DMS79 treated with DMSO at 0.1 percent for 48 hours (cell line): ENCODE data around the gene GALNTL6.

ENCODE experiments used
- DNase-seq: peaks from one replicate; lab custom pipeline; 2025; lab: John Stamatoyannopoulos, UW

The GALNTL6 gene

GRCh38 chr4:172207258-172207657, 394.1 kb downstream of the GALNTL6 start:
- no peak for DNase-seq

GRCh38 chr4:172207886-172208285, 394.7 kb downstream of the GALNTL6 start:
- DNase-seq = no peak

GRCh38 chr4:172220679-172221078, 407.5 kb downstream of the GALNTL6 start:
- no peak for DNase-seq

DNA sequence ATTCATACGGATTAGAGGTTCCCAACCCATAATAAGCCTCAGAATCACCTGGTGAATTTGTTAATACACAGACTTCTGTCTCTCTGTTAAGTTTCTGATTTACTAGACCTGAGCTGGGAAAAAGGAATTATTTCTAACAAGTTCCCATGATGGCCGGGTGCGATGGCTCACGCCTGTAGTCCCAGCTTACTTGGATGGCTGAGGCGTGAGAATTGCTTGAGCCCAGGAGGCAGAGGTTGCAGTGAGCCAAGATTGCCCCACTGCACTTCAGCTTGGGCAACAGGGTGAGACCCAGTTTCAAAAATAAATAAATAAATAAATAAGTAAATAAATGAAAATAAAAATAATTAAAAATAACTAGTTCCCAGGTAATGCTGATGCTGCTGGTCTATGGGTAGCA, 412.3 kb downstream of the GALNTL6 start:
- DNase-seq = no peak

DNA sequence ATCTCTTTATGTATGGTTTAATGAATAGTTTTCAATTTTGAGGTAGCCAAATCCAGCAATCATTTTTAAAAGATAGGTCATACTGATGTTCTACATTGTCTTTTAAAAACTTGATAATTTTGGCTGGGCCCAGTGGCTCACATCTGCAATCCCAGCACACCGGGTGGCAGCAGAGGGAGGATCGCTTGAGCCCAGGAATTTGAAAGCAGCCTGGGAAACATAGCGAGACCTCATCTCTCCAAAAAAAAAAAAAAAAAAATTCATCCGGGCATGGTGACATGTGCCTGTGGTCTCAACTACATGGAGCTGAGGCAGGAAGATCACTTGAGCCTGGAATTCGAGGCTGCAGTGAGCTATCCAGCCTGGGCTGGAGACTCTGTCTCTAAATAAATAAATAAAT, 419.8 kb downstream of the GALNTL6 start:
- DNase-seq = no peak

DNA sequence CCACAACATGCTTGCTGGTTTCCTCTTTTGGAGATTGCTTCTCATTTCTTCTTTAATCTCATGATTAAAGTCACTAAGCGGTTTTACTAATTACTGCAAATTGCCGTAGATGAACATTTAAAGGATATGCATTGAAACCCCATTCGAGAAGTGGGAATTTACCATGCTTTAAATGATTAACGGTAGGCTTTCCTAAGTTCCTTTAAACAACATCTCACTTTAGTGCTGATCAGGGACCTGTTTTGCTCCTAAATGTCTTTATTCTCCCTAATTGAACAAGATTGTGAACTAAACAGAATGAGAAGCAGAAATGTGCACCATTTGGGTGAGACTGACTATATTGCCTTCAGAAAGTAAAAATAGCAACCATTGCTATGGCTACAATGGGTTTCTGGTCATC, 430.3 kb downstream of the GALNTL6 start:
- DNase-seq = no peak

- no peak for DNase-seq
These were observed 432.3 kb downstream of the GALNTL6 start for GRCh38 chr4:172245516-172245915.

GRCh38 chr4:172253409-172253808, 440.2 kb downstream of the GALNTL6 start:
- DNase-seq = no peak

GRCh38 chr4:172256820-172257219, 443.6 kb downstream of the GALNTL6 start:
- no peak for DNase-seq

DNA sequence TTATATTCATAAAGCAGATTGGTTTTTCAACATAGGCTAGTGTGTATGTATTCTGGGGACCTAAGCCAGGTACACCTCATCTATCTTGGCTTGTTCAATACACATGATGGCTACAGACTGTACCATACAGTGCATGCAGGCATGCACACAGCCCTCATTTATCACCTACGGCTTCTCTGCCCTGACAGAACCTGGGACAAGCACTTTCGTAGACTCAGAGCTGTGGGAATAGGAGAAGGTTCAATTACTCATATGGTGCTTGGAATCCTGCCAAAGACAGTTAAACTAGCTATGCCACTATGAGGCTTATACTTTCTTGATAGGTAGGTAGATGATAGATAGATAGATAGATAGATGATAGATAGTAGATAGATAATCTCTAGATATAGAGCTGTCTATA, 457.2 kb downstream of the GALNTL6 start:
- DNase-seq = no peak

GRCh38 chr4:172287117-172287516, 473.9 kb downstream of the GALNTL6 start:
- DNase-seq = no peak

DNA sequence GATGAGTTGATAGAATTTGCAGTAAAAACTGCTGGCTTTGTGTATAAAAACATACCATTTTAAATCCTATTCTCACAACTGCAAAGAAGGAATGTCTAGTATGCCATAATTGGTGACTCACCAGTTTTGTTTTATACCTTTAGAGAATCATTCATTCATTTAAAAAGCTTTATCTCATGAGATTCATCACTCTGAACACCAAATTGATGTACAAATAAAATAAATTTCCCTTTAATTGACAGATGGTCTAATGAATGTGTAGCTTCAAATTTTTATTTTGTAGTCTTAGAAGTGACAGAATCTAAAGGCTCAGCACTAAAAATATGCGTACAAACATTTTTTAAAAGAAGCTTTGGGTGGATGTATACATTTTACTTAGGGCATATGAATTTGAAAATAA, 492.5 kb downstream of the GALNTL6 start:
- no peak for DNase-seq

DNA sequence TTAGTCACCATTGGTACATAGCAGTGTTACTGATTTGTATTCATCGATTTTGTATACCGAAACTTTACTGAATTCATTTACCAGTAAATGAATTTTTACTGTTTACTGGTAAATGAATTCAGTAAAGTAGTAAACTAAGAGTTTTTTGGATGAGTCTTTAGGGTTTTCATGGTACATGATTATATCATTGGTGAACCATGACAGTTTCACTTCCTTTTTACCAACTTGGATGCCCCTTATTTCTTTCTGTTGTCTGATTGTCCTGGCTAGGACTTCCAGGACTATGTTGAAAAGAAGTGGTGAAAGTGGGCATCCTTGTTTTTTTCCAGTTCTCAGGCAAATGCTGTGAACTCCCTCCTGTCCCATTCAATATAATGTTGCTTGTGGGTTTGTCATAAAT, 494.9 kb downstream of the GALNTL6 start:
- no peak for DNase-seq

- DNase-seq = no peak
These were observed 498.5 kb downstream of the GALNTL6 start for GRCh38 chr4:172311682-172312081.

GRCh38 chr4:172323288-172323687, 510.1 kb downstream of the GALNTL6 start:
- DNase-seq = no peak

DNA sequence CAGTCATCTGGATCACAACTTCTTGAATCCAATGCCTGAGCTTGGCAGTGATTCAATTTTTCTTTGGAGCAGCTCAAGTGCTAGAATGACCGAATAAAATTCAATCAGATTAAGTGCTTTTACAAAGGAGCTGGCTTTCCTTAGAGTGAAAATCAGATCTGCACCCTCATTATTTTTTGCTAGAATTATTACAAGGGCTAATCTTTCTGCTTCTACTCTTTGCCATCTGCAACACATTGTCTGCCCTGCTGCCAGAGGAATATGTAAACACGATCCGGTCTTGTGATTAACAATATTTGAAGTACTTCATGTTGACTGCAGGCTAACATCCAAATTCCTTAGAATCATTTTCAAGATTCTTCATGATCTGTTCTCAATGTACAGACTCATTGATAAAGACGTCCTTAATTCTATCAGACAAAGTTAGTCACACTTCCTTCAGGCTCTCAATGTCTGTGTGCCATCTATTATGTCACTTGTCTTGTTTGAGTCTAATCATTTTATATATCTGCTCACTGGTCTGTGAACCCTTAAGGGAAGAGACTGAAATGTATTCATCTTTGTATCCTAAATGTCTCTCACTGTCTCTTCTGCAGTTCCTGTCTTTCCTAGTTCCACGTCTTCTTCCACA, 531.2 kb downstream of the GALNTL6 start:
- DNase-seq = peak; percentile 52

- no peak for DNase-seq
These were observed 535.2 kb downstream of the GALNTL6 start for GRCh38 chr4:172348426-172348825.

GRCh38 chr4:172352356-172352755, 539.2 kb downstream of the GALNTL6 start:
- no peak for DNase-seq

- DNase-seq = no peak
These were observed 542.8 kb downstream of the GALNTL6 start for GRCh38 chr4:172356016-172356415.

- no peak for DNase-seq
These were observed 543.9 kb downstream of the GALNTL6 start for GRCh38 chr4:172357006-172357540.

GRCh38 chr4:172362569-172362968, 549.4 kb downstream of the GALNTL6 start:
- DNase-seq = no peak

DNA sequence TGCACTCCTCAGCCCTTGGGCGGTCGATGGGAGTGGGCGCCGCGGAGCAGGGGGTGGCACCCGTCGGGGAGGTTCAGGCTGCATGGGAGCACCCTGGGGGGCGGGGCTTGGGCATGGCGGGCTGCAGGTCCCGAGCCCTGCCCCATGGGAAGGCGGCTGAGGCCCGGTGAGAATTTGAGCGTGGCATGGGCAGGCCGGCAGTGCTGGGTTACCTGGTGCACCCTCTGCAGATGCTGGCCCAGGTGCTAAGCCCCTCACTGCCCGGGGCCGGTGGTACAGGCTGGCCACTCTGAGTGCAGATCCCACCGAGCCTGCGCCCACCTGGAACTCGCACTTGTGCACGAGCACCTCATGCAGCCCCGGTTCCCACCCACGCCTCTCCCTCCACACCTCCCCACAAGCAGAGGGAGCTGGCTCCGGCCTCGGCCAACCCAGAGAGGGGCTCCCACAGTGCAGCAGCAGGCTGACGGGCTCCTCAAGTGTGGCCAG, 556.3 kb downstream of the GALNTL6 start:
- no peak for DNase-seq

DNA sequence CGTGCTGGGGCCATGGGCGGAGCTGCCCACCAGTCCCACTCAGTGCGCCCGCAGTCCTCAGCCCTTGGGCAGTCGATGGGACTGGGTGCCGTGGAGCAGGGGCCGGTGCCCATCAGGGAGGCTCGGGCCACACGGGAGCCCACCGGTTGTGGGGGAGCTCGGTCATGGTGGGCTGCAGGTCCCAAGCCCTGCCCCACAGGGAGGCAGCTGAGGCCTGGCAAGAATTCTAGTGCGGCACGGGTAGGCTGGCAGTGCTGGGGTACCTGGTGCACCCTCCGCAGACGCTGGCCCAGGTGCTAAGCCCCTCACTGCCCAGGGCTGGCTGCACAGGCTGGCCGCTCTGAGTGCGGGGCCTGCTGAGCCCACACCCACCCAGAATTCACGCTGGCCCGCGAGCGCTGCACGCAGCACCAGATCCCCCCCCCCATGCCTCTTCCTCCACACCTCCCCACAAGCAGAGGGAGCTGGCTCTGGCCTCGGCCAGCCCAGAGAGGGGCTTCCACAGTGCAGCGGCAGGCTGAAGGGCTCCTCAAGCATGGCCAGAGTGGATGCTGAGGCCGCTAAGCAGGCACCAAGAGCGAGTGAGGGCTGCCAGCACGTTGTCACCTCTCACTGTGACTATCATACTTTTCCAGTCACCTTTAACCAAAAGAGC, 564.4 kb downstream of the GALNTL6 start:
- no peak for DNase-seq

- DNase-seq = no peak
These were observed 566.6 kb downstream of the GALNTL6 start for GRCh38 chr4:172379834-172380233.
